SK-N-SH (cell line): ENCODE results near the gene CYB5D1. TPM values are rescaled to one million over a fixed set of nuclear protein-coding genes. Genes with fewer than 3 reads are reported as not detected.

Source experiments
- CTCF ChIA-PET: fragments of 300-600, 350-600 bp; formaldehyde crosslinking; extraction: SDS; loops from one replicate; lab custom pipeline; 2021; lab: Yijun Ruan, JAX
- POLR2A ChIA-PET: fragments of 350-600 bp; sonication (Branson Sonifier 250); formaldehyde crosslinking; extraction: SDS; loops from one replicate; lab custom pipeline; 2020; ENCODE audit warnings: antibody characterized with exemption, inconsistent platforms; lab: Yijun Ruan, JAX
- DNase-seq: peaks from one replicate; pipeline ENCODE4 v3.0.0; 2012
- H2AFZ ChIP-seq: fragments of 200-600 bp; sonication (generic); 2 replicates; pipeline ENCODE4 v1.8.1; 2016; ENCODE audit warnings: antibody characterized with exemption, mild to moderate bottlenecking, low read depth
- H3F3A ChIP-seq: fragments of 200-600 bp; sonication (generic); replicated peaks from 2 replicates; pipeline ENCODE3; 2016; ENCODE audit warnings: antibody characterized with exemption, mild to moderate bottlenecking; ENCODE audit not compliant: insufficient read depth
- H3K27ac ChIP-seq, 2 experiments: fragments of 200-500 bp in 1 of 2; fragments of 200-600 bp in 1 of 2; sonication (Bioruptor generic) in 1 of 2; sonication (generic), shearing (Covaris generic) in 1 of 2; 2 replicates each; pipeline versions ENCODE4 v1.5.1 to v1.6.1; 2014 to 2016; ENCODE audit warnings: low read depth in 2 of 2, inconsistent platforms in 1 of 2, low read length in 1 of 2, mild to moderate bottlenecking in 1 of 2, mixed read lengths in 1 of 2
- H3K27me3 ChIP-seq: fragments of 200-600 bp; sonication (generic), shearing (Covaris generic); 2 replicates; pipeline ENCODE4 v1.6.1; 2016; ENCODE audit warnings: mixed run types; ENCODE audit not compliant: insufficient read depth
- H3K36me3 ChIP-seq, 2 experiments: fragments of 200-500 bp in 1 of 2; fragments of 200-600 bp in 1 of 2; sonication (Bioruptor generic) in 1 of 2; sonication (generic) in 1 of 2; replicated peaks in 1 of 2; 2 replicates each; pipeline versions ENCODE3 to v1.5.1; 2014 to 2016; ENCODE audit warnings: low read length in 1 of 2, mild to moderate bottlenecking in 1 of 2; ENCODE audit not compliant: insufficient read depth in 2 of 2, control insufficient read depth in 1 of 2
- H3K4me1 ChIP-seq, 2 experiments: fragments of 200-500 bp in 1 of 2; fragments of 200-600 bp in 1 of 2; sonication (Bioruptor generic) in 1 of 2; sonication (generic), shearing (Covaris generic) in 1 of 2; 2 replicates each; pipeline versions ENCODE4 v1.5.1 to v1.6.1; 2014 to 2016; ENCODE audit warnings: low read depth in 1 of 2, low read length in 1 of 2, mixed run types in 1 of 2; ENCODE audit not compliant: insufficient read depth in 2 of 2, control insufficient read depth in 1 of 2
- H3K4me2 ChIP-seq: fragments of 200-600 bp; sonication (generic), shearing (Covaris generic); 2 replicates; pipeline ENCODE4 v1.6.1; 2017; ENCODE audit warnings: mixed run types
- H3K4me3 ChIP-seq, 2 experiments: fragments of 200-500 bp in 1 of 2; fragments of 200-600 bp in 1 of 2; sonication (Bioruptor generic) in 1 of 2; sonication (generic), shearing (Covaris generic) in 1 of 2; 2 replicates each; pipeline versions ENCODE4 v1.5.1 to v1.8.1; 2014 to 2016; ENCODE audit warnings: low read depth in 2 of 2, inconsistent platforms in 1 of 2, low read length in 1 of 2, mild to moderate bottlenecking in 1 of 2, mixed read lengths in 1 of 2, moderate library complexity in 1 of 2
- H3K79me2 ChIP-seq: fragments of 200-600 bp; sonication (generic); 2 replicates; pipeline ENCODE4 v1.8.1; 2017; ENCODE audit warnings: mild to moderate bottlenecking; ENCODE audit not compliant: insufficient read depth
- H3K9ac ChIP-seq: fragments of 200-600 bp; sonication (generic); 2 replicates; pipeline ENCODE4 v1.6.1; 2017; ENCODE audit warnings: mixed run types
- H3K9me2 ChIP-seq: fragments of 200-600 bp; sonication (generic); 2 replicates; pipeline ENCODE4 v1.6.1; 2017; ENCODE audit warnings: mixed run types
- H3K9me3 ChIP-seq: fragments of 200-600 bp; sonication (generic); 2 replicates; pipeline ENCODE4 v1.6.1; 2017; ENCODE audit warnings: mixed run types, mild to moderate bottlenecking, moderate library complexity
- H4K20me1 ChIP-seq: fragments of 200-600 bp; sonication (generic); 2 replicates; pipeline ENCODE4 v1.6.1; 2017; ENCODE audit warnings: mild to moderate bottlenecking, mixed run types; ENCODE audit not compliant: insufficient read depth
- ELF1 ChIP-seq: IDR thresholded peaks from 2 replicates; pipeline ENCODE4 v1.4.0; 2012
- FOXM1 ChIP-seq: IDR thresholded peaks from 2 replicates; pipeline ENCODE4 v1.4.0; 2012; ENCODE audit warnings: low read depth, mild to moderate bottlenecking
- GABPA ChIP-seq: IDR thresholded peaks from 2 replicates; pipeline ENCODE4 v1.4.0; 2012; ENCODE audit warnings: low read depth, mild to moderate bottlenecking
- MAX ChIP-seq: IDR thresholded peaks from 2 replicates; pipeline ENCODE4 v1.4.0; 2012; ENCODE audit warnings: low read depth
- MXI1 ChIP-seq: IDR thresholded peaks from 2 replicates; pipeline ENCODE4 v1.6.1; 2012; ENCODE audit warnings: mild to moderate bottlenecking, low read depth, low read length, improper control_type of control experiment
- NRF1 ChIP-seq: IDR thresholded peaks from 2 replicates; pipeline ENCODE4 v1.6.1; 2012; ENCODE audit warnings: low read depth, mild to moderate bottlenecking, low read length
- PBX3 ChIP-seq: IDR thresholded peaks from 2 replicates; pipeline ENCODE4; 2012
- RAD21 ChIP-seq: IDR thresholded peaks from 2 replicates; pipeline ENCODE4 v1.6.1; 2012; ENCODE audit warnings: mild to moderate bottlenecking, low read length
- RXRA ChIP-seq: IDR thresholded peaks from 2 replicates; pipeline ENCODE4 v1.4.0; 2012; ENCODE audit warnings: low read depth, mild to moderate bottlenecking, borderline replicate concordance
- SMC3 ChIP-seq: IDR thresholded peaks from 2 replicates; pipeline ENCODE4 v1.6.1; 2012; ENCODE audit warnings: low read depth, low read length, improper control_type of control experiment
- TAF1 ChIP-seq: IDR thresholded peaks from 2 replicates; pipeline ENCODE4 v1.6.1; 2012; ENCODE audit warnings: low read depth, mild to moderate bottlenecking, low read length, moderate library complexity, borderline replicate concordance
- TEAD4 ChIP-seq: IDR thresholded peaks from 2 replicates; pipeline ENCODE4 v1.4.0; 2012; ENCODE audit warnings: mild to moderate bottlenecking, borderline replicate concordance; ENCODE audit not compliant: insufficient read depth
- USF1 ChIP-seq: IDR thresholded peaks from 2 replicates; pipeline ENCODE4 v1.4.0; 2012; ENCODE audit warnings: low read depth, borderline replicate concordance
- WGBS: methylation state at CpG from one replicate; pipeline ENCODE4 v1.1.6; 2017; ENCODE audit warnings: low lambda C conversion rate; 5-methylcytosine and 5-hydroxymethylcytosine counted together
- polyA plus RNA-seq, 3 experiments: library from polyadenylated mRNA; depleted of rRNA; stranded (reverse); fragments of >200 nt; gene quantifications; 2 replicates each; pipeline ENCODE4 v1.2.3, GENCODE V29; 2012
- TF ChIP-seq, protein P1 (sequence below): IDR thresholded peaks from 2 replicates; pipeline ENCODE4 v1.4.0; 2012; ENCODE audit warnings: low read depth, borderline replicate concordance
- TF ChIP-seq, protein P2 (sequence below): fragments of 150-350 bp; IDR thresholded peaks from 2 replicates; pipeline ENCODE4 v1.6.1; 2016; ENCODE audit warnings: mild to moderate bottlenecking, low read depth, low read length

Gene CYB5D1
- polyA plus RNA-seq, 1 of the 3 experiments (the other 2 are of a cell fraction) = 8.8 TPM

- no peak overlapping the region for H3K27ac ChIP-seq
- peaks cover 27% of the 10 kb centered on the region for H3F3A ChIP-seq
- no peak overlapping the region for H3K4me3 ChIP-seq
- H4K20me1 ChIP-seq = peaks cover 47% of the 10 kb centered on the region
- no peak overlapping the region for H3K9ac ChIP-seq
- no peaks in the 10 kb centered on the region for H3K9me3 ChIP-seq
- POLR2A ChIA-PET = no interaction called here
- H3K9me2 ChIP-seq = no peaks in the 10 kb centered on the region
- no peak for DNase-seq
- TF ChIP-seq USF1 (no peak), TAF1 (no peak), RXRA (no peak), GABPA (no peak), PBX3 (no peak), MAX (no peak), TEAD4 (no peak), MXI1 (no peak), NRF1 (no peak), RAD21 (no peak)
- TF ChIP-seq, protein P1, sequence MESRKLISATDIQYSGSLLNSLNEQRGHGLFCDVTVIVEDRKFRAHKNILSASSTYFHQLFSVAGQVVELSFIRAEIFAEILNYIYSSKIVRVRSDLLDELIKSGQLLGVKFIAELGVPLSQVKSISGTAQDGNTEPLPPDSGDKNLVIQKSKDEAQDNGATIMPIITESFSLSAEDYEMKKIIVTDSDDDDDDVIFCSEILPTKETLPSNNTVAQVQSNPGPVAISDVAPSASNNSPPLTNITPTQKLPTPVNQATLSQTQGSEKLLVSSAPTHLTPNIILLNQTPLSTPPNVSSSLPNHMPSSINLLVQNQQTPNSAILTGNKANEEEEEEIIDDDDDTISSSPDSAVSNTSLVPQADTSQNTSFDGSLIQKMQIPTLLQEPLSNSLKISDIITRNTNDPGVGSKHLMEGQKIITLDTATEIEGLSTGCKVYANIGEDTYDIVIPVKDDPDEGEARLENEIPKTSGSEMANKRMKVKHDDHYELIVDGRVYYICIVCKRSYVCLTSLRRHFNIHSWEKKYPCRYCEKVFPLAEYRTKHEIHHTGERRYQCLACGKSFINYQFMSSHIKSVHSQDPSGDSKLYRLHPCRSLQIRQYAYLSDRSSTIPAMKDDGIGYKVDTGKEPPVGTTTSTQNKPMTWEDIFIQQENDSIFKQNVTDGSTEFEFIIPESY = no peak
- no peak overlapping the region for H2AFZ ChIP-seq
- peaks cover 36 to 64% of the 10 kb centered on the region in 2 experiments for H3K36me3 ChIP-seq
- H3K4me1 ChIP-seq = peaks cover 8 to 23% of the 10 kb centered on the region in 2 experiments; a peak in 2 of 4 replicates
- 94% methylated on average over 13 of the region's 20 CpGs for WGBS
- no peak overlapping the region for H3K4me2 ChIP-seq
- peaks cover 30% of the 10 kb centered on the region for H3K79me2 ChIP-seq
- CTCF ChIA-PET = interaction anchor here (3.4 to 5.7 kb wide), 2 partner anchors 14 to 23 kb away, joined by 19 to 58 read pairs; partner anchors contain the start of gene KDM6B
- no peaks in the 10 kb centered on the region for H3K27me3 ChIP-seq
Observed at GRCh38 chr17:7848131-7848579, 9.6 kb upstream of the CYB5D1 start.

GRCh38 chr17:7848739-7849129 is 9.1 kb upstream of the CYB5D1 start:
- TF ChIP-seq SMC3 = no peak
- TF ChIP-seq, protein P2, sequence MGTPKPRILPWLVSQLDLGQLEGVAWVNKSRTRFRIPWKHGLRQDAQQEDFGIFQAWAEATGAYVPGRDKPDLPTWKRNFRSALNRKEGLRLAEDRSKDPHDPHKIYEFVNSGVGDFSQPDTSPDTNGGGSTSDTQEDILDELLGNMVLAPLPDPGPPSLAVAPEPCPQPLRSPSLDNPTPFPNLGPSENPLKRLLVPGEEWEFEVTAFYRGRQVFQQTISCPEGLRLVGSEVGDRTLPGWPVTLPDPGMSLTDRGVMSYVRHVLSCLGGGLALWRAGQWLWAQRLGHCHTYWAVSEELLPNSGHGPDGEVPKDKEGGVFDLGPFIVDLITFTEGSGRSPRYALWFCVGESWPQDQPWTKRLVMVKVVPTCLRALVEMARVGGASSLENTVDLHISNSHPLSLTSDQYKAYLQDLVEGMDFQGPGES = no peak
- TF ChIP-seq, protein P1 = no peak
- no peak for TF ChIP-seq FOXM1
- TF ChIP-seq PBX3 = no peak
- TF ChIP-seq RAD21 = no peak
- no peak for TF ChIP-seq ELF1
- no peak for TF ChIP-seq RXRA
- TF ChIP-seq GABPA = no peak
- H3K79me2 ChIP-seq = peaks cover 25% of the 10 kb centered on the region
- peaks cover 47% of the 10 kb centered on the region for H4K20me1 ChIP-seq
- no peak for DNase-seq
- no peak overlapping the region for H2AFZ ChIP-seq
- no peak overlapping the region for H3K4me3 ChIP-seq
- no peak overlapping the region for H3K9ac ChIP-seq
- WGBS = 90% methylated on average over 15 of the region's 21 CpGs
- H3K4me2 ChIP-seq = no peak overlapping the region
- no peaks in the 10 kb centered on the region for H3K9me2 ChIP-seq
- POLR2A ChIA-PET = no interaction called here
- no peaks in the 10 kb centered on the region for H3K9me3 ChIP-seq
- peaks cover 25% of the 10 kb centered on the region for H3F3A ChIP-seq
- no peaks in the 10 kb centered on the region for H3K27me3 ChIP-seq
- H3K27ac ChIP-seq = no peak overlapping the region
- CTCF ChIA-PET = interaction anchor here (1.3 to 5.7 kb wide), 3 partner anchors 14 to 209 kb away, joined by 4 to 58 read pairs (median 44); partner anchors contain the start of gene KDM6B
- peaks cover 37 to 69% of the 10 kb centered on the region in 2 experiments for H3K36me3 ChIP-seq
- H3K4me1 ChIP-seq = peaks cover 8 to 21% of the 10 kb centered on the region in 2 experiments; a peak in 2 of 4 replicates
